Measurements from ENCODE around the gene SLC25A15.
"Not testable (repeated sequence)": the region's sequence is repeated elsewhere in the genome, so short reads cannot be mapped to it uniquely, and the experiment has no call there.

SLC25A15 gene

GRCh38 chr13:40779796-40780285 lies 9.6 kb upstream of the SLC25A15 start:
- Histone ChIP-seq H3K79me2 (ENCODE audit: low read length) (no peaks in the 10 kb centered on the region), H3K9me2 (replicated peaks; ENCODE audit: insufficient read depth, low read length) (no peaks in the 10 kb centered on the region), H3K4me3 (ENCODE audit: low read length) (no peak overlapping the region), H4K20me1 (ENCODE audit: insufficient read depth, low read length) (no peaks in the 10 kb centered on the region), H3K4me2 (ENCODE audit: low read depth, low read length) (no peak overlapping the region), H2AFZ (ENCODE audit: low read length) (no peak overlapping the region), H3K27ac (ENCODE audit: low read length) (no peak overlapping the region), H3K9me3 (replicated peaks; ENCODE audit: insufficient read depth, low read length) (no peaks in the 10 kb centered on the region), H3K36me3 (replicated peaks; ENCODE audit: insufficient read depth, low read length) (no peaks in the 10 kb centered on the region), H3K4me1 (ENCODE audit: low read length) (peaks cover 4% of the 10 kb centered on the region; the same call in 1 of the 2 replicates), H3K9ac (ENCODE audit: low read length) (no peak overlapping the region), H3K27me3 (replicated peaks; ENCODE audit: insufficient read depth, low read length) (no peaks in the 10 kb centered on the region), H3F3A (ENCODE audit: insufficient read depth, low read length) (no peaks in the 10 kb centered on the region)
- no peak for TF ChIP-seq EZH2phosphoT487 (IDR thresholded peaks at IDR 0.05; ENCODE audit: low read length)
- TF ChIP-seq, protein P1, sequence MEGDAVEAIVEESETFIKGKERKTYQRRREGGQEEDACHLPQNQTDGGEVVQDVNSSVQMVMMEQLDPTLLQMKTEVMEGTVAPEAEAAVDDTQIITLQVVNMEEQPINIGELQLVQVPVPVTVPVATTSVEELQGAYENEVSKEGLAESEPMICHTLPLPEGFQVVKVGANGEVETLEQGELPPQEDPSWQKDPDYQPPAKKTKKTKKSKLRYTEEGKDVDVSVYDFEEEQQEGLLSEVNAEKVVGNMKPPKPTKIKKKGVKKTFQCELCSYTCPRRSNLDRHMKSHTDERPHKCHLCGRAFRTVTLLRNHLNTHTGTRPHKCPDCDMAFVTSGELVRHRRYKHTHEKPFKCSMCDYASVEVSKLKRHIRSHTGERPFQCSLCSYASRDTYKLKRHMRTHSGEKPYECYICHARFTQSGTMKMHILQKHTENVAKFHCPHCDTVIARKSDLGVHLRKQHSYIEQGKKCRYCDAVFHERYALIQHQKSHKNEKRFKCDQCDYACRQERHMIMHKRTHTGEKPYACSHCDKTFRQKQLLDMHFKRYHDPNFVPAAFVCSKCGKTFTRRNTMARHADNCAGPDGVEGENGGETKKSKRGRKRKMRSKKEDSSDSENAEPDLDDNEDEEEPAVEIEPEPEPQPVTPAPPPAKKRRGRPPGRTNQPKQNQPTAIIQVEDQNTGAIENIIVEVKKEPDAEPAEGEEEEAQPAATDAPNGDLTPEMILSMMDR (IDR thresholded peaks at IDR 0.05; ENCODE audit: low read length): no peak
- TF ChIP-seq EZH2 (optimal IDR thresholded peaks at IDR 0.05; ENCODE audit: low read depth, low read length): no peak
- no peak for DNase-seq

DNA sequence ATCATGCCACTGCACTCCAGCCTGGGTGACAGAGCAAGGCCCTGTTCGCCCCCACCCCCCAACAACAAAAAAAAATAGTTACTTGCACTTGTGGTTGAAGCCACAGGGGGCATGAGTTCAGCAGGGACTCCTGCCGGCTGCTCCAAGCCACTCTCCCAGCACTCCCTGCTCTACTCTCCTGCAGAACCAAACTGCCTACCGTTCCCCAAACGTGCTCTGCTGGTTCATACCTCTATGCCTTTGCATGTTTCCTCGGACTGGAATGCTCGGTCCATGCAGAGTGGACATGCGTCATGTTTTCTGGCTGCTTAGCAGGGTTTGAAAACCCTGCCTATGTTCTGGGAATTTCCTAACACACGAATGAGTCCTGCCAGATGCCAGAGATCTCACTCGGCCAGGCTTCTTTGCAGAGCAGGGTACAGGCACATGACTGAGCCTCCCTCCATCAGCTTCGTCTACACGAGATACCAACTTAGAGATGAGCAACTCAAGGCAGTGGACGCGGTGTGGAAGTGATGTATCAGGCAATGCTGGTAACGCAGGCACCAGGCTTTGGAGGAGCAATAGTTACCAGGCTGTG lies 8.5 kb upstream of the SLC25A15 start:
- no peak overlapping the region for H2AFZ ChIP-seq (ENCODE audit: low read length)
- H3K79me2 ChIP-seq (ENCODE audit: low read length): no peaks in the 10 kb centered on the region
- H3K9me3 ChIP-seq (replicated peaks; ENCODE audit: insufficient read depth, low read length): no peaks in the 10 kb centered on the region
- no peaks in the 10 kb centered on the region for H3K27me3 ChIP-seq (replicated peaks; ENCODE audit: insufficient read depth, low read length)
- H3K4me3 ChIP-seq (ENCODE audit: low read length): no peak overlapping the region
- DNase-seq: no peak
- TF ChIP-seq EZH2phosphoT487 (IDR thresholded peaks at IDR 0.05; ENCODE audit: low read length) (no peak), EZH2 (optimal IDR thresholded peaks at IDR 0.05; ENCODE audit: low read depth, low read length) (no peak)
- TF ChIP-seq, protein P1 (IDR thresholded peaks at IDR 0.05; ENCODE audit: low read length): no peak
- H3K36me3 ChIP-seq (replicated peaks; ENCODE audit: insufficient read depth, low read length): no peaks in the 10 kb centered on the region
- no peak overlapping the region for H3K27ac ChIP-seq (ENCODE audit: low read length)
- no peaks in the 10 kb centered on the region for H4K20me1 ChIP-seq (ENCODE audit: insufficient read depth, low read length)
- H3K4me1 ChIP-seq (ENCODE audit: low read length): peaks cover 4% of the 10 kb centered on the region; the same call in 1 of the 2 replicates
- H3F3A ChIP-seq (ENCODE audit: insufficient read depth, low read length): no peaks in the 10 kb centered on the region
- no peaks in the 10 kb centered on the region for H3K9me2 ChIP-seq (replicated peaks; ENCODE audit: insufficient read depth, low read length)
- H3K9ac ChIP-seq (ENCODE audit: low read length): no peak overlapping the region
- no peak overlapping the region for H3K4me2 ChIP-seq (ENCODE audit: low read depth, low read length)

- no peak for TF ChIP-seq EZH2phosphoT487 (IDR thresholded peaks at IDR 0.05; ENCODE audit: low read length)
- TF ChIP-seq EZH2 (optimal IDR thresholded peaks at IDR 0.05; ENCODE audit: low read depth, low read length): no peak
- TF ChIP-seq, protein P1 (IDR thresholded peaks at IDR 0.05; ENCODE audit: low read length): no peak
- no peaks in the 10 kb centered on the region for H3K79me2 ChIP-seq (ENCODE audit: low read length)
- no peak overlapping the region for H3K4me3 ChIP-seq (ENCODE audit: low read length)
- H3K27me3 ChIP-seq (replicated peaks; ENCODE audit: insufficient read depth, low read length): no peaks in the 10 kb centered on the region
- H3K4me2 ChIP-seq (ENCODE audit: low read depth, low read length): no peak overlapping the region
- H3K4me1 ChIP-seq (ENCODE audit: low read length): peaks cover under 1% of the 10 kb centered on the region; the same call in 1 of the 2 replicates
- no peak overlapping the region for H2AFZ ChIP-seq (ENCODE audit: low read length)
- DNase-seq: no peak
- no peaks in the 10 kb centered on the region for H3K9me3 ChIP-seq (replicated peaks; ENCODE audit: insufficient read depth, low read length)
- no peak overlapping the region for H3K27ac ChIP-seq (ENCODE audit: low read length)
- no peak overlapping the region for H3K9ac ChIP-seq (ENCODE audit: low read length)
- no peaks in the 10 kb centered on the region for H4K20me1 ChIP-seq (ENCODE audit: insufficient read depth, low read length)
- no peaks in the 10 kb centered on the region for H3K36me3 ChIP-seq (replicated peaks; ENCODE audit: insufficient read depth, low read length)
- no peaks in the 10 kb centered on the region for H3K9me2 ChIP-seq (replicated peaks; ENCODE audit: insufficient read depth, low read length)
- no peaks in the 10 kb centered on the region for H3F3A ChIP-seq (ENCODE audit: insufficient read depth, low read length)
These were observed 7.7 kb upstream of the SLC25A15 start for GRCh38 chr13:40781717-40782116.

DNA sequence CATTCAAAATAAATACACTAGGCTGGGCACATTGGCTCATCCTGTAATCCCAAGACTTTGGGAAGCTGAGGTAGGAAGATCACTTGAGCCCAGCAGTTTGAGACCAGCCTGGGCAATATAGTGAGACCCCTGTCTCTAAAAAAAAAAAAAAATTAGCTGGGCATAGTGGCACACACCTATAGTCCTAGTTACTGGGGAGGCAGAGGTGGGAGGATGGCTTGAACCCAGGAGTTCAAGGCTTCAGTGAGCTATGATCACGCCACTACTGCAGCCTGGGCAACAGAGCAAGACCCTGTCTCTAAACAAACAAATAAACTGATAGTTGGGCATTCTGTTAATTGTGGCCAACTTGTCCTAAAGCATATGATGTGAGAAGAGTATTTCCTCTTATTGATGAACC lies 6.4 kb upstream of the SLC25A15 start:
- H3K9me3 ChIP-seq (replicated peaks; ENCODE audit: insufficient read depth, low read length); H3K4me3 ChIP-seq (ENCODE audit: low read length); H2AFZ ChIP-seq (ENCODE audit: low read length); H3K9ac ChIP-seq (ENCODE audit: low read length); H3K36me3 ChIP-seq (replicated peaks; ENCODE audit: insufficient read depth, low read length); H3K4me1 ChIP-seq (ENCODE audit: low read length); H3K9me2 ChIP-seq (replicated peaks; ENCODE audit: insufficient read depth, low read length); H3F3A ChIP-seq (ENCODE audit: insufficient read depth, low read length); H3K79me2 ChIP-seq (ENCODE audit: low read length); H3K4me2 ChIP-seq (ENCODE audit: low read depth, low read length); H4K20me1 ChIP-seq (ENCODE audit: insufficient read depth, low read length); DNase-seq; H3K27me3 ChIP-seq (replicated peaks; ENCODE audit: insufficient read depth, low read length); H3K27ac ChIP-seq (ENCODE audit: low read length): not testable (repeated sequence)

Measured in MM.1S (cell line).